Mammary epithelial cell (primary cell): Measurements from ENCODE around the gene P2RX1.

ENCODE experiments used
- EZH2 ChIP-seq: IDR thresholded peaks from 2 replicates; pipeline ENCODE4 v1.6.1; 2012; ENCODE audit warnings: low read length, inconsistent platforms, borderline replicate concordance
- TF ChIP-seq, protein P1 (sequence below), 2 donors: IDR thresholded peaks in 1 of 2; conservative IDR thresholded peaks in 1 of 2; 2 replicates each; pipeline ENCODE4 v1.5.1; 2011 to 2012; ENCODE audit warnings: inconsistent platforms in 2 of 2, low read length in 2 of 2, mild to moderate bottlenecking in 2 of 2, control low read depth in 1 of 2, low read depth in 1 of 2; ENCODE audit not compliant: insufficient read depth in 1 of 2; ENCODE audit errors: extremely low read depth in 1 of 2

DNA sequence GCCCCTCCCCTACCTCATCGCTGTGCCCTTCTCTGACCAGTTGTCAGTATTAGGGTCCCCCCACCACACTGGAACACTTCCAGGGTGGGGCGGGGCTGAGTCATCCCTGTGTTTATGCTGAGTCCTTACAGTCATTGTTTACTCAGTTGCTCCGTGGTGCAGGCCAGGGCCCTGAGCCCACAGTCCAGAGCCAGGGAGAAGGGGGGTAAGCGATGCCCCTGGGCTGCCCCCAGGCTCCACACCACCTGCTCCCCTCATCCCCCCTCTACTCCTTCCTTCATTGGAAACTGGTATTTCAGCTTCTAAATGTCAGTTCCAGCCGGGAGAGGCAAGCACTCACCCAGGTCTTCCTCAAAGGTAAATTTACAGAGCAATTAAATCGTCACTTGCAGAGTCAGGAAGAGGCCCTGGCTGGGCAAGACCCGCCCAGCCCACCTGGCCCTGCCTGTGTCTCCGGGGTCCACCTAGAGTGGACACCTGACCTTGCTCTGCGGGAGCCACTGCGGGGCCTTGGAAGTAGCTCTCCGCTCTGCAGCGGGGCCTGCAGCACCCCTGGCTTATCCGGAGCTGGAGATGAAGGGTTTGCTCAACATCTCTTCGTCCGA, 43.1 kb upstream of the P2RX1 start:
- TF ChIP-seq, protein P1, sequence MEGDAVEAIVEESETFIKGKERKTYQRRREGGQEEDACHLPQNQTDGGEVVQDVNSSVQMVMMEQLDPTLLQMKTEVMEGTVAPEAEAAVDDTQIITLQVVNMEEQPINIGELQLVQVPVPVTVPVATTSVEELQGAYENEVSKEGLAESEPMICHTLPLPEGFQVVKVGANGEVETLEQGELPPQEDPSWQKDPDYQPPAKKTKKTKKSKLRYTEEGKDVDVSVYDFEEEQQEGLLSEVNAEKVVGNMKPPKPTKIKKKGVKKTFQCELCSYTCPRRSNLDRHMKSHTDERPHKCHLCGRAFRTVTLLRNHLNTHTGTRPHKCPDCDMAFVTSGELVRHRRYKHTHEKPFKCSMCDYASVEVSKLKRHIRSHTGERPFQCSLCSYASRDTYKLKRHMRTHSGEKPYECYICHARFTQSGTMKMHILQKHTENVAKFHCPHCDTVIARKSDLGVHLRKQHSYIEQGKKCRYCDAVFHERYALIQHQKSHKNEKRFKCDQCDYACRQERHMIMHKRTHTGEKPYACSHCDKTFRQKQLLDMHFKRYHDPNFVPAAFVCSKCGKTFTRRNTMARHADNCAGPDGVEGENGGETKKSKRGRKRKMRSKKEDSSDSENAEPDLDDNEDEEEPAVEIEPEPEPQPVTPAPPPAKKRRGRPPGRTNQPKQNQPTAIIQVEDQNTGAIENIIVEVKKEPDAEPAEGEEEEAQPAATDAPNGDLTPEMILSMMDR (conservative IDR thresholded peaks at IDR 0.05 in 1 of 2, IDR thresholded peaks at IDR 0.05 in 1 of 2; ENCODE audit: extremely low read depth in 1 of 2, insufficient read depth in 1 of 2, low read depth in 1 of 2, low read length in 2 of 2) = no peak
- TF ChIP-seq EZH2 = no peak
